ENCODE measurements around the gene VASH2.
"Not testable (repeated sequence)": the region's sequence is repeated elsewhere in the genome, so short reads cannot be mapped to it uniquely, and the experiment has no call there.

The VASH2 gene

GRCh38 chr1:212981571-212982328, 31.4 kb downstream of the VASH2 start:
- no peak for DNase-seq

- DNase-seq: no peak
Measured at GRCh38 chr1:212982430-212983152, 32.2 kb downstream of the VASH2 start.

- DNase-seq: no peak
Measured at GRCh38 chr1:212983482-212983881, 33.1 kb downstream of the VASH2 start.

GRCh38 chr1:212984522-212985291, 34.4 kb downstream of the VASH2 start:
- DNase-seq: no peak

GRCh38 chr1:212986551-212986950, 36.2 kb downstream of the VASH2 start:
- no peak for DNase-seq

- DNase-seq: no peak
Measured at GRCh38 chr1:212987702-212988322, 37.5 kb downstream of the VASH2 start.

- DNase-seq: no peak
Measured at GRCh38 chr1:212990276-212990675, 39.9 kb downstream of the VASH2 start.

GRCh38 chr1:212993960-212994359, 43.6 kb downstream of the VASH2 start:
- not testable (repeated sequence) for DNase-seq

- no peak for DNase-seq
Measured at GRCh38 chr1:212994926-212995325, 44.6 kb downstream of the VASH2 start.

- DNase-seq: no peak
Measured at GRCh38 chr1:213003256-213003655, 52.9 kb downstream of the VASH2 start.

- DNase-seq: no peak
Measured at GRCh38 chr1:213008564-213008963, 58.2 kb downstream of the VASH2 start.

GRCh38 chr1:213014642-213015041, 64.3 kb downstream of the VASH2 start:
- DNase-seq: no peak

- DNase-seq: peak; percentile 97
Measured at GRCh38 chr1:213015099-213016050, 65.0 kb downstream of the VASH2 start, which contains the start of gene ANGEL2. TSS of gene ANGEL2 (minus strand) at chr1:213015867. CDS start at chr1:213015671, 196 bp downstream.

GRCh38 chr1:213017447-213018273, 67.3 kb downstream of the VASH2 start:
- no peak for DNase-seq

GRCh38 chr1:213019450-213019849, 69.1 kb downstream of the VASH2 start:
- no peak for DNase-seq

GRCh38 chr1:213020016-213020415, 69.7 kb downstream of the VASH2 start:
- no peak for DNase-seq

- not testable (repeated sequence) for DNase-seq
Measured at GRCh38 chr1:213027024-213027423, 76.7 kb downstream of the VASH2 start.

GRCh38 chr1:213032651-213033050, 82.3 kb downstream of the VASH2 start:
- no peak for DNase-seq

- DNase-seq: no peak
Measured at GRCh38 chr1:213034713-213035112, 84.4 kb downstream of the VASH2 start.

- DNase-seq: no peak
Measured at GRCh38 chr1:213035573-213035972, 85.2 kb downstream of the VASH2 start.
